ENCODE measurements around the gene BLACAT1. TPM values are rescaled to one million over a fixed set of nuclear protein-coding genes. Genes with fewer than 3 reads are reported as not detected.
"Not testable (repeated sequence)": the region's sequence is repeated elsewhere in the genome, so short reads cannot be mapped to it uniquely, and the experiment has no call there.

The BLACAT1 gene
- total and polyA plus RNA-seq, 4 donors: 0.44 to 2.1 (median 1.4) TPM

DNA sequence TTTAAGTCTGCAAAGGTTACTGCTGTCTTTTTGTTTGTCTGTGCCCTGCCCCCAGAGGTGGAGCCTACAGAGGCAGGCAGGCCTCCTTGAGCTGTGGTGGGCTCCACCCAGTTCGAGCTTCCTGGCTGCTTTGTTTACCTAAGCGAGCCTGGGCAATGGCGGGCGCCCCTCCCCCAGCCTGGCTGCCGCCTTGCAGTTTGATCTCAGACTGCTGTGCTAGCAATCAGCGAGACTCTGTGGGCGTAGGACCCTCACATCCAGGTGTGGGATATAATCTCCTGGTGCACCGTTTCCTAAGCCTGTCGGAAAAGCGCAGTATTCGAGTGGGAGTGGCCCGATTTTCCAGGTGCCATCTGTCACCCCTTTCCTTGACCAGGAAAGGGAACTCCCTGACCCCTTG is 49.6 kb downstream of the BLACAT1 start:
- H3K9me3 ChIP-seq (ENCODE audit: control insufficient read depth, insufficient read depth, low read length); H3K4me3 ChIP-seq (ENCODE audit: low read depth, low read length); H3K4me1 ChIP-seq (ENCODE audit: control insufficient read depth, insufficient read depth, low read length); H3K27ac ChIP-seq (ENCODE audit: low read depth, low read length); H3K27me3 ChIP-seq (ENCODE audit: control insufficient read depth, insufficient read depth, low read length); DNase-seq (ENCODE audit: low read depth in 4 of 6, low spot score in 6 of 6); H3K36me3 ChIP-seq (ENCODE audit: control insufficient read depth, insufficient read depth, low read length): not testable (repeated sequence)
- 96% methylated on average over 7 of the region's 12 CpGs for WGBS (ENCODE audit: insufficient coverage)

Small RNA genes within 50 kb of the gene (small RNA-seq; reads per million reads assigned to genes)
- gene MIR135B (ENCODE audit: low replicate concordance): 9.1 reads per million, percentile 96 among the genes with 10 or more reads in this experiment

Other genes with a start within 250 kb of the BLACAT1 start
- gene DSTYK, start 244.3 kb downstream of the BLACAT1 start, total RNA-seq: 10 to 100 TPM; 16.8 to 25.1 TPM
- gene DSTYK, start 244.3 kb downstream of the BLACAT1 start, polyA plus RNA-seq (ENCODE audit: insufficient read length in 2 of 2): 10 to 100 TPM; 19.2 to 20.9 TPM
- 10 to 100 TPM; 20.2 to 38.2 TPM for gene TMCC2, start 228.1 kb downstream of the BLACAT1 start, total RNA-seq
- 10 to 100 TPM; 65.6 to 77.4 TPM for gene TMCC2, start 228.1 kb downstream of the BLACAT1 start, polyA plus RNA-seq (ENCODE audit: insufficient read length in 2 of 2)
- gene NUAK2, start 134.3 kb downstream of the BLACAT1 start, total RNA-seq: 1 to 10 TPM; 1.4 to 2.8 TPM
- 1 to 10 TPM; 1.3 to 1.7 TPM for gene NUAK2, start 134.3 kb downstream of the BLACAT1 start, polyA plus RNA-seq (ENCODE audit: insufficient read length in 2 of 2)
- gene KLHDC8A, start 99.1 kb downstream of the BLACAT1 start, total RNA-seq: 10 to 100 TPM in 1 of 2 donors, 1 to 10 TPM in 1; 9.9 to 12.0 TPM
- gene KLHDC8A, start 99.1 kb downstream of the BLACAT1 start, polyA plus RNA-seq (ENCODE audit: insufficient read length in 2 of 2): 10 to 100 TPM; 49.9 to 56.8 TPM
- 1 to 10 TPM in 1 of 2 donors, under 1 TPM in 1; 0.99 to 2.4 TPM for gene LEMD1, start 34.0 kb downstream of the BLACAT1 start, total RNA-seq
- 1 to 10 TPM; 4.3 to 7.2 TPM for gene LEMD1, start 34.0 kb downstream of the BLACAT1 start, polyA plus RNA-seq (ENCODE audit: insufficient read length in 2 of 2)
- gene CDK18, start 48.6 kb upstream of the BLACAT1 start, total RNA-seq: 10 to 100 TPM; 11.6 to 14.0 TPM
- 100 to 1,000 TPM; 118 to 139 TPM for gene CDK18, start 48.6 kb upstream of the BLACAT1 start, polyA plus RNA-seq (ENCODE audit: insufficient read length in 2 of 2)
- 10 to 100 TPM; 19.4 to 23.9 TPM for gene ELK4, start 176.0 kb upstream of the BLACAT1 start, total RNA-seq
- gene ELK4, start 176.0 kb upstream of the BLACAT1 start, polyA plus RNA-seq (ENCODE audit: insufficient read length in 2 of 2): 10 to 100 TPM; 11.9 to 12.6 TPM
- 1 to 10 TPM; 6.5 to 9.5 TPM for gene SLC45A3, start 224.5 kb upstream of the BLACAT1 start, total RNA-seq
- 1 to 10 TPM; 6.3 to 6.7 TPM for gene SLC45A3, start 224.5 kb upstream of the BLACAT1 start, polyA plus RNA-seq (ENCODE audit: insufficient read length in 2 of 2)

All from spinal cord (tissue), 10 donors.